T-helper 1 cell treated with Interleukin-12 subunit alpha and Interleukin-12 subunit beta and Interleukin-4 antibody, amounts not matched to agents 30 ng/mL and 1 ng/mL, for 36 hours (primary cell): ENCODE measurements around the gene HEXA. TPM values are rescaled to one million over a fixed set of nuclear protein-coding genes. Genes with fewer than 3 reads are reported as not detected.

Source experiments
- intact Hi-C: fragments of 100-400 bp; cut with micrococcal nuclease; formaldehyde crosslinking; loops from one replicate; pipeline ENCODE4 v1.15.1; 2024
- total RNA-seq: library from RNA; stranded (reverse); gene quantifications from 2 replicates; pipeline ENCODE4 v1.2.3, GENCODE V29; 2022

Gene HEXA
- total RNA-seq, 1 donor from 2014 or later, result 90.3 TPM

DNA sequence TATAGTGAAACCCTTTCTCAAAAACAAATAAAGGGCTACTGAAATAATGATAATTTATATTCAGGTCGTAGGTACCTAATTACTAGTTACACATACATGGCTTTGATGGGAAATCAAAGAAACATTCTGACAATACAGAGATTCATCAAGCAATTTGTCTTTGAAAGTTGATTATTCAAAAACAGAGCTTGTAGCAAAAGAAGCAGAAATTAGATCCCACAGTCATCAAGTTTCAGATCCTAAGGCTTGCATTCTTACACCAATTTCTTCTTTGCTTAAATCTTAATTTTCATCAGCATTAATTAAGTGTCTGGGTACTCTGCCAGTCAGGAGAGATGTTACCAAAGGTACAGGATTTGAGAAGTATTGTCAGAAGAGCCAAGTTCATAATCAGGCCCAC lies 1.5 kb upstream of the HEXA start:
- intact Hi-C loops, result loop anchor here (2.0 to 5.0 kb wide), 4 partner anchors 65 to 675 kb away; partner anchors contain the start of gene NEO1

DNA sequence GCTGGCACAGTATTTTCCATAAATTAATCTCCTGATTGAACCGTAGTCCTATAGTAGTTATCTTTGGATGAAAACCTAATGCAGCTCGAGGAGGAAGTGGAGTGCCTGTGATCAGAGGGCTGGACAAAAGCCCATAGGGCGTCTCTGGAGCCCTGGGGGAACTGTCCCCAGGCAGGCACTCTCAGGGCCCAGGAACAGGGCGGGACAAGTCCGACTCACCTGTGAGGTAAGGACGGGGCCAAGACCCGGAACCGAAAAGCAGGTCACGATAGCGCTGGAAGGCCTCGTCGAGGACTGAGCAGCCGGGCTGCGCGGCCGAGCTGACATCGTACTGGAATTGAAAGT lies 341 bp downstream of the HEXA start:
- intact Hi-C loops, result loop anchor here (1.0 to 5.0 kb wide), 6 partner anchors 55 to 677 kb away; partner anchors contain the start of genes BBS4, CELF6, HIGD2B and MYO9A

DNA sequence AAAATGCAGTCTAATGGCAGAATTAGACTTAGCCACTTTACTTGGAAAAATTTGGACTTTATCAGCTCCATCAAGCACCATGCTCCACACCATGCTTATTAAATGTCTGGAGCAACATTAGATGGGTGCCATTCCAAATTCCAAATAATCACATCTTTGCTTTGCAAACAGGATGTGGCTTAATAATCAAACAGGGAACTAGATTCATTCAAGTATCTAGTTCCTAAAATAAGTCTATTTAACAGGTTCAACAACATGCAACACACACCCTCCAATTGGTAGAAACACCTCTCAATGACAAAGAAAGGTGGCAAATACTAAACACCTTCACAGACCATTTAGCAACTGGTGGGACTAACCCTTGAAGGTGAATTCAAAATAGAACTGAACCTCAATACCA lies 3.5 kb downstream of the HEXA start:
- intact Hi-C loops, result no loop called here

DNA sequence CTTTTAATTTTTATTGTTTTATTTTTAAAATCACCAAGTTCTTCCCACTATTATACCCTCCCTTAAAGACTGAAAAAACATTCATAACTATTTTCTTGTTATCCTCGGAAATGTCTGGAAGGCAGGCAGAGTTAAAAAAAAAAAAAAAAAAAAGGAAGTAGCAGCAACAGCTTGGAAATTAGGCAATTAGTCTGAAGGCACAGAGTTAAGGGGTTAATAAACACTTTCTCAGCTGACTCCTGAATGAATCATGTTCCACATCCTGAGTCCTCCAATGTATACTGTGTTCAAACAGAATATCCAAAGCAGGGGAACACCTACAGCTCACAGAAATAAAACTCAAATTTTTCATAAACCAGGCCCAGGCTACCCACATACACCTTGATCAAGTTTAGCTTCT lies 5.8 kb downstream of the HEXA start:
- intact Hi-C loops, result no loop called here

DNA sequence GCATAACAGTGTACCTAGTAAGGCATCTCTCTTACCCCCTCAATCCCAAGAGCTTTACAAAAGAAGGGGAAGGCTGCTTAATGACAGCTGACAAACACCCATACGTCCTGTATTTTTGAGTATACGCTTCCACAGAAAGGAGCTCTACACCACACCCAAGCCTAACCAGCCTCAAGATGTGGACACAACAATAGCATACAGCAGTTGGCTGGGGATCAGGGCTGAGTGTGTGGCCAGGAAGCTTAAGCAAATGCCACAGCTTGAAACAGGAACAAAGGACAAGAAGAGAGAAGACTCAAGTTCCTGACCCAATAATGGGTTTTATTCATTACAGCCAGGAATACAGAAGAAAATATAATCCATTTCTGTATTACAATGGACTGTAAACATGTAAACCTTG lies 6.9 kb downstream of the HEXA start:
- intact Hi-C loops, result no loop called here

- intact Hi-C loops, result no loop called here
Measured at GRCh38 chr15:72368325-72368724, 7.5 kb downstream of the HEXA start.

GRCh38 chr15:72365844-72366243 lies 10.0 kb downstream of the HEXA start:
- intact Hi-C loops, result loop anchor here (1.0 to 2.0 kb wide), 2 partner anchors 10 to 45 kb away; partner anchors contain the start of genes CELF6 and HEXA

GRCh38 chr15:72361176-72361575 lies 14.6 kb downstream of the HEXA start:
- intact Hi-C loops, result no loop called here

DNA sequence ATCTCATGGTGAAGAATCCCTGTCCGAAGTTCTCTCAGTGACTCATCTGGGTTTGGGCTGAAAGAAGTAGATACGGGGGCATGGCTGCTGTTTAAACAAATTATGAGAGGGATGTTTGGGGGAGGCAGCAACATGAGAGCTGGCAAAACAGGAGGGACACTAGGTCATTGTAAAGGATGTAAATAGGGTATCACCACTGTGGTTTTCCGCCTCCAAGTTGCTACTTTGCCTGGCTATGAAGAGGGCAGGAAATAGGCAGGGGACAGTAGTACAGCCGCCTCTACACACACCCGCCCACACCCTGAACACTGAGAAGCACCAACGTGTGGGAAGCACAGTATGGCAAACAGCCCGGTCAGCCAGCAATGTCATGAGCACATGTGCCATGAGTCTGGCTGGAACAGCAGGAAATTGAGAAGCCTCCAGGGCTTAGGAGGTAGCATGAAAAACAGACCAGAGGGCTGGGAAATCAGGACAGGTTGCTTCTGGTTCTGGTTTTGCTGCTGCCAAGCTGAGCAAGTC lies 17.1 kb downstream of the HEXA start:
- intact Hi-C loops, result no loop called here

DNA sequence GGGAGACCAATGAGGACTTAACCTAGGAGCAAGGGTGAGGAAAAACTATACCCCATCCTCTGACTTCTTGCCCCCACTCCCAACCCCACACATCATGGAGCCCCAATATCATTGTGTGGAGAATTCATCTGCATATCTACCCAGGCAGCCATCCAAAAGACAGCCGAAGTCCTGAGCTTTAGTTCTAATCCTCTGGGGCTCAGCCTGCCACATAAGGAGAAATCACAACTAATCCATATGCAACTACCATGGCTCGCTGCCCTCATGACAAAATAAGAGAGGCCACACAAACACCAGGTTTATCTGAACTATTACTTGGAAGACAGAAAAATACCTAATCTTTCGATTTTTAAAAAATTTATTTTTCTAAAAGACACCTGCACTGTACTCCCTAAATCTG lies 17.7 kb downstream of the HEXA start:
- intact Hi-C loops, result no loop called here

DNA sequence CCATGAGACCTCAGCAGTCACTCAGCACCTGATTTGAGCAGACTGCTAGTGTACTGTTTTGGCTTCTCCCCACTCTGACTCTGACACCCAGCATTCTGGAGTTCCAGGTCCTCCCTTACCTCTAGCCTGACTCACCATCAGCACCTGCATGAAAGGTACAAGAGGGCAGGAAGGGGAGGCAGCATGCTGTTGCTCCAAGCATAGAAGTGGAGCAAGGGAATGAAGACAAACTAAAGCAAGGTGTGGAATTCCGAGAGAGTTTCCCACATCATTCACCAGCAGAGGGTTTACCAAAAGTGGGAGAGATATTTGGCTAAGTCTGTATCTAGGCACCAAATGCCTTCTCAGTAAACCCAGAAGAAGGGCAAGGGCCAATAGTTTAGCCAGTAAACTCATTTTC lies 21.3 kb downstream of the HEXA start:
- intact Hi-C loops, result no loop called here

GRCh38 chr15:72353266-72353665 lies 22.5 kb downstream of the HEXA start:
- intact Hi-C loops, result no loop called here

DNA sequence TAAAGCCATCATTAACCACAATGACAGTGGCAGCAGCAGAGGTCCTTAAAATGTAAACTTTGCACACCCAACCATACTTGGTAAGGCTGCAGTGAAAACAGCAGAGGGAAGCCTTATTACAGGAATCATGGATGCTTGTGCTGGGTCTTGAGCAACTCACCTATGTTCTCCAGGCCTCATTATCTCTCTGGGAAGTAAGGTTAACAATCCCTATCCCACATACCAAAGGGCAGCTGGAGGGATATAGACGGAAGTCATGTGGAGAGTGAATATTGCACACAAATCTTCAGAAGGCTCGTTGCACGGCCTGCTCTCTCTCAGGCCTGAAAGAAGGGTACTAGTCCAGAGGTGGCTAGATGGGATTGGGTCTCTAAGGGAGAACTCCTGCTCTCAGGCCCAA lies 30.0 kb downstream of the HEXA start:
- intact Hi-C loops, result no loop called here

DNA sequence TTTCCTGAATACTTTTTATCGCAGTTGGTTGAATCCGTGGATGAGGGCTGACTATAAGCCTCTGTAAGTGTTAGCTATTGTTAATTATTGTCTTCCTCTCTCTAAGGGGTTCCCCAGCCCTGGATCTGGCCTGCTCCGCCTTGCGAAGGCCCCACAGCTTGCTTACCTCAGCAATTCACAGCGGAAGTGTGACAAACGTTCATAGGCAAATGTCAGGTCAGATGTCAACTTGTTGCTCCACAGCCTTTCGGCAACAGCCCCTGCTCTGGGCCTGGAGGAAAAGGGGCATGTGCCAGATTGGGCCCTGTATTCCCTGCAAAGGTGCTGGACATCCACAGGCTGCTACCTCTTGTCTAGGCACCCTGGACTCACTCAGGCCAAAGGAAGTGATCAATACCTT lies 30.5 kb downstream of the HEXA start:
- intact Hi-C loops, result no loop called here

DNA sequence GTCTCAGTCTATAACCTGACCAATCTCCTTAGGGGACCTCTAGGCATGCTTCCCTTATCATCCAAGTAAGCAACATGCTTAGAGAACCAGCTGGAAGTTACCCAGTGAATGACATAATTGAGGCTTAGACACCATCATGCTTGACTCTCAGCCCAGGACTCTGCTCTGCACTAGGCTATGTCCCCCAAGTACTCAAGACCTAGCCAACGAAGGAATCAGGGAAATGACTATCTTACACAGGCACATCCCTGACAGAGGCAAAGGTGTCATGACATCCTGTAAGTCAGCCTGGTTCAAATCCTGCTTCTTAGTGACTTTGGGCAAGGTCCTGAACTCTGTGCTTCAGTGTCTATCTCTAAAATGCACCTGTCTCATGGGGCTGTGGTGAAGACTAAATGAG lies 31.2 kb downstream of the HEXA start:
- intact Hi-C loops, result no loop called here

- intact Hi-C loops, result no loop called here
Measured at GRCh38 chr15:72342385-72342784, 33.4 kb downstream of the HEXA start.

GRCh38 chr15:72341361-72341760 lies 34.5 kb downstream of the HEXA start:
- intact Hi-C loops, result no loop called here

DNA sequence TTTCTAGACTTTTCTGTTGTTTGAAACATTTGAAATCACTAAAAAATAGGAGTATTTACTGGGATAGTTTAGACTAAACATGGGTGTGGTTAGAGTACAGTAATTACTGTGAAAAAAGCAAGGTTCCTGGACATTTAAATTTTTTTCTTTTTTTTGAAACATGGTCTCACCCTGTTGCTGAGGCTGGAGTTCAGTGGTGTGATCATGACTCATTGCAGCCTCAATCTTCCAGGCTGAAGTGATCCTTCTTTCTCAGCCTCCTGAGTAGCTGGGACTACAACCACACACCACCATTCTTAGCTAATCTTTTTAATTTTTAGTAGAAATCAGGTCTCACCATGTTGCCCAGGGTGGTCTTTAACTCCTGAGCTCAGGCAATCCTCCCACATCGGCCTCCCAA lies 35.4 kb downstream of the HEXA start:
- intact Hi-C loops, result no loop called here

DNA sequence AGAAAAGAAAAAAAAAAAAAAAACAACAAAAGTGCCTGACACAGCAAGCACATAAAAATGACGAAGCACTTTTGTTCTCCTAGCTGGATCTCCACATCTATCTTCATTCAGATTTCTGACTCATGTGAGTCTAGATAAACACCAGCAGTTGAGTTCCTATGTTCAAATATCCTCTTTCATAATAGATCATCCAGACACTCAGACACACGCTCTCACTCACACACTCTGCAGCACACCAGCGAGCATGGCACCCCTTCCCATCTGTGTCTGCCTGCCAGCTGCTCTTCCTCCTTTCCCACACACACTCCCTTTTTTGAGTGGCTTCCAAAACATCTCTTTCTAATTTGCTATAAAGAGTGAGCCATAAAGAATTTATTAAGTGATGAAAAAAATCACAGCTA lies 36.0 kb downstream of the HEXA start:
- intact Hi-C loops, result no loop called here

- intact Hi-C loops, result no loop called here
Measured at GRCh38 chr15:72338617-72339321, 37.0 kb downstream of the HEXA start.

DNA sequence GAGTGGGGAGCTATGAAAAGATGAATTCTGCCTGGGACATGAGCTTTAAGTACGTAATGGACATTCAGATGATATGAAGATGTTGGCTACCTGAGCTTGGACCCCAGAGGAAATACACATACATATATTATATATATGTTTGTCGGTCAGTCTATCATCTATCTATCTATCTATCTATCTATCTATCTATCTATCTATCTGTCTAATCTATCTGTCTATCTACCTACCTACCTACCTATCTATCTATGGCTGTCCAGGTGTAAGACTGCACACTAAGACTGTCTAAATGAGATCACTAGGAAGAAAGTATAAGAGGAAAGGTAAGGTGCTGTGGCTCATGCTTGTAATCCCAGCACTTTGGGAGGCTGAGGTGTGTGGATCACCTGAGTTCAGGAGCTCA lies 37.7 kb downstream of the HEXA start:
- intact Hi-C loops, result no loop called here

DNA sequence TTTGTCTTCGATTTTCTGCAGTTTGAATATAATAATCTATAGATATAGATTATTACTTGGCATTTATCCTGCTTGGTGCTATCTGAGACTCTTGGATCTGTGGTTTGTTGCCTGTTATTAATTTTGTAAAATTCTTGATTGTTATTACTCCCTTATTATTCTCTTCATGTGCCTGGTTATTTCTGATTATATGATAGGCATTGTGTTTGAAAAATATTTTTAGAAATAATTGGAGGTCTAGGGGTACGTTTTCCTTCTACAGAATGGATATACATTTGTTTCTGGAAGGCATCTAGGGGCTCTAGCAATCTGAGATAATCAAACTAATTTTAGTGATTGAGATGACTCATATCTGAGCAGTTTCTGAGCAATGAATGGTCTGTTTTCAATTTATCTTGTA lies 41.0 kb downstream of the HEXA start:
- intact Hi-C loops, result no loop called here

GRCh38 chr15:72331021-72331420 lies 44.8 kb downstream of the HEXA start:
- intact Hi-C loops, result no loop called here
